Fibroblast of lung (primary cell): ENCODE results near the gene ADAM11. TPM values are rescaled to one million over a fixed set of nuclear protein-coding genes. Genes with fewer than 3 reads are reported as not detected.

Source experiments
- DNase-seq, 2 donors: peaks; one replicate each; pipeline versions ENCODE4 v3.0.0 to v3.0.0-alpha.2; 2010; ENCODE audit warnings: low read depth in 2 of 2
- H2AFZ ChIP-seq: 2 replicates; pipeline ENCODE4 v1.5.1; 2012; ENCODE audit warnings: low read length, control low read depth, inconsistent platforms
- H3K27ac ChIP-seq: 2 replicates; pipeline ENCODE4 v1.5.1; 2011; ENCODE audit warnings: low read length, control low read depth; ENCODE audit not compliant: insufficient read depth
- H3K27me3 ChIP-seq: 2 replicates; pipeline ENCODE4 v1.5.1; 2011; ENCODE audit warnings: mild to moderate bottlenecking, low read length; ENCODE audit not compliant: control insufficient read depth, insufficient read depth
- H3K36me3 ChIP-seq: 2 replicates; pipeline ENCODE4 v1.5.1; 2011; ENCODE audit warnings: low read length; ENCODE audit not compliant: control insufficient read depth, insufficient read depth
- H3K4me1 ChIP-seq: 2 replicates; pipeline ENCODE4 v1.5.1; 2011; ENCODE audit warnings: low read length; ENCODE audit not compliant: control insufficient read depth, insufficient read depth; ENCODE audit errors: extremely low read depth
- H3K4me2 ChIP-seq: 2 replicates; pipeline ENCODE4 v1.5.1; 2011; ENCODE audit warnings: low read length, control low read depth; ENCODE audit not compliant: insufficient read depth; ENCODE audit errors: extremely low read depth
- H3K4me3 ChIP-seq, 4 experiments: fragments of 200-600 bp in 1 of 4; sonication (generic) in 1 of 4; replicated peaks in 1 of 4; 2 replicates each; pipeline ENCODE4 v1.5.1; 2011 to 2016; ENCODE audit warnings: low read length in 4 of 4, low read depth in 3 of 4, mild to moderate bottlenecking in 3 of 4, control low read depth in 2 of 4, inconsistent platforms in 1 of 4, mixed read lengths in 1 of 4; ENCODE audit not compliant: insufficient read depth in 1 of 4; ENCODE audit errors: control extremely low read depth in 1 of 4
- H3K79me2 ChIP-seq: 2 replicates; pipeline ENCODE4 v1.5.1; 2012; ENCODE audit warnings: mild to moderate bottlenecking, low read length, inconsistent platforms; ENCODE audit not compliant: control insufficient read depth, insufficient read depth
- H3K9ac ChIP-seq: 2 replicates; pipeline ENCODE4 v1.5.1; 2011; ENCODE audit warnings: mild to moderate bottlenecking, low read length, control low read depth; ENCODE audit not compliant: insufficient read depth
- H3K9me3 ChIP-seq: 2 replicates; pipeline ENCODE4 v1.5.1; 2012; ENCODE audit warnings: low read depth, low read length; ENCODE audit not compliant: control insufficient read depth, insufficient read depth
- H4K20me1 ChIP-seq: 2 replicates; pipeline ENCODE4 v1.5.1; 2011; ENCODE audit warnings: low read length; ENCODE audit not compliant: control insufficient read depth, insufficient read depth; ENCODE audit errors: extremely low read depth
- CTCF ChIP-seq, 2 donors: IDR thresholded peaks in 1 of 2; conservative IDR thresholded peaks in 1 of 2; 1 replicate in 1 of 2; 2 replicates in 1 of 2; pipeline ENCODE4 v1.5.1; 2011 to 2012; ENCODE audit warnings: low read length in 2 of 2, control low read depth in 1 of 2, inconsistent platforms in 1 of 2, low read depth in 1 of 2, mild to moderate bottlenecking in 1 of 2
- EZH2 ChIP-seq: IDR thresholded peaks from 2 replicates; pipeline ENCODE4 v1.5.1; 2012; ENCODE audit warnings: low read length, control low read depth, mild to moderate bottlenecking; ENCODE audit errors: missing control alignments
- polyA plus RNA-seq, 2 donors: library from polyadenylated mRNA; depleted of rRNA in 1 of 2; stranded (reverse) in 1 of 2; unstranded in 1 of 2; fragments of >200 nt; gene quantifications; 2 replicates each; pipeline ENCODE4 v1.2.1, GENCODE V29; 2011 to 2012; ENCODE audit warnings: missing spikeins in 1 of 2
- total RNA-seq: library from RNA; depleted of rRNA; stranded (reverse); fragments of >200 nt; gene quantifications from 2 replicates; pipeline ENCODE4 v1.2.1, GENCODE V29; 2014

Gene ADAM11
- total and polyA plus RNA-seq, 2 donors (not counting 1 experiment from before 2014, with no cell fraction given): 0.52 to 0.66 TPM

GRCh38 chr17:44777394-44778348, 18.9 kb downstream of the ADAM11 start:
- no peak overlapping the region for H2AFZ ChIP-seq
- H3K79me2 ChIP-seq: no peaks in the 10 kb centered on the region
- peaks cover 7% of the 10 kb centered on the region for H3K4me1 ChIP-seq
- H3K27ac ChIP-seq: no peak overlapping the region
- no peaks in the 10 kb centered on the region for H3K9me3 ChIP-seq
- no peaks in the 10 kb centered on the region for H3K27me3 ChIP-seq
- H4K20me1 ChIP-seq: no peaks in the 10 kb centered on the region
- DNase-seq: no peak
- H3K4me3 ChIP-seq: no peak overlapping the region
- TF ChIP-seq CTCF (conservative IDR thresholded peaks at IDR 0.05 in 1 of 2, IDR thresholded peaks at IDR 0.05 in 1 of 2; ENCODE audit: low read depth in 1 of 2, low read length in 2 of 2) (no peak), EZH2 (no peak)
- H3K36me3 ChIP-seq: no peaks in the 10 kb centered on the region
- H3K9ac ChIP-seq: no peak overlapping the region
- no peak overlapping the region for H3K4me2 ChIP-seq

- Histone ChIP-seq H3K9ac (no peak overlapping the region), H3K4me3 (peak overlapping the region in 2 of 4 experiments; percentile 38 to 57), H3K27ac (no peak overlapping the region), H3K4me2 (no peak overlapping the region), H4K20me1 (no peaks in the 10 kb centered on the region), H3K36me3 (no peaks in the 10 kb centered on the region), H3K9me3 (no peaks in the 10 kb centered on the region), H3K79me2 (no peaks in the 10 kb centered on the region), H3K27me3 (no peaks in the 10 kb centered on the region), H2AFZ (no peak overlapping the region), H3K4me1 (peaks cover 7% of the 10 kb centered on the region)
- no peak for DNase-seq
- TF ChIP-seq CTCF (conservative IDR thresholded peaks at IDR 0.05 in 1 of 2, IDR thresholded peaks at IDR 0.05 in 1 of 2; ENCODE audit: low read depth in 1 of 2, low read length in 2 of 2) (no peak), EZH2 (no peak)
Observed at GRCh38 chr17:44778656-44779210, 19.9 kb downstream of the ADAM11 start.

DNA sequence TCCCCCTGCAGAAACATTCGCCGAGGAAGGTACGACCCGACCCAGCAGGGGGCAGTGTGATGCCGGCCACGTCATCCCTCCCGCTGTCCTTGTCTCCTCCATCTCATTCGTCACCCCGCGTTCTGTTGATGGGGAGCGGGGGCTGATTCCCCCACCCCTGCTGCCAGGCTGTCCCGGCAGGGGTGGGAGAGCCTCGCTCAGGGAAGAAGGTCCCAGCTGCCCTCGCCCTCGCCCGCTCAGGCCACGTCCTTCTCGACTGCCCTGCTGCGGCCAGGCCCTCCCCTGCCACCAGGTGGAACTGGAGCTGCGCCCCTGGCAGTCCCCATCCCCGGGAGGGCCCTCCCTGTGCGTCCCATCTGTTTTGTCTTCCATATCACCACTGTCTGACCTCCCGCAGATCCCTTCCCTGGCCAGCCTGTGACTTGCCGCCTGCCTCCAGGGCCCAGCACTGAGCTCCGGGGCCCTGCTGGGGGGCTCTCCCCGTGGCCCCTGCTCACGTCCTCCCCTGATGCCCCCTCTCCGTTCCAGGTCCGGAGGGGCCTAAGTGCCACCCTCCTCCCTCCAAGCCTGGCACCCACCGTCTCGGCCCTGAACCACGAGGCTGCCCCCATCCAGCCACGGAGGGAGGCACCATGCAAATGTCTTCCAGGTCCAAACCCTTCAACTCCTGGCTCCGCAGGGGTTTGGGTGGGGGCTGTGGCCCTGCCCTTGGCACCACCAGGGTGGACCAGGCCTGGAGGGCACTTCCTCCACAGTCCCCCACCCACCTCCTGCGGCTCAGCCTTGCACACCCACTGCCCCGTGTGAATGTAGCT, 20.6 kb downstream of the ADAM11 start:
- Histone ChIP-seq H3K79me2 (no peaks in the 10 kb centered on the region), H3K27ac (peak overlapping the region; percentile 18), H3K9me3 (no peaks in the 10 kb centered on the region), H3K4me3 (peak overlapping the region in 3 of 4 experiments; percentile 33 to 57 (median 38)), H2AFZ (peak overlapping the region; percentile 15), H3K27me3 (no peaks in the 10 kb centered on the region), H3K4me2 (peak overlapping the region; percentile 82), H3K4me1 (peaks cover 7% of the 10 kb centered on the region), H4K20me1 (no peaks in the 10 kb centered on the region), H3K9ac (peak overlapping the region; percentile 24), H3K36me3 (no peaks in the 10 kb centered on the region)
- TF ChIP-seq CTCF (conservative IDR thresholded peaks at IDR 0.05 in 1 of 2, IDR thresholded peaks at IDR 0.05 in 1 of 2; ENCODE audit: low read depth in 1 of 2, low read length in 2 of 2) (peak; percentile 84 to 89), EZH2 (no peak)
- DNase-seq: peak; percentile 69 to 71
